Measurements from ENCODE around the gene MZB1. TPM values are rescaled to one million over a fixed set of nuclear protein-coding genes. Genes with fewer than 3 reads are reported as not detected.
"Not testable (repeated sequence)": the region's sequence is repeated elsewhere in the genome, so short reads cannot be mapped to it uniquely, and the experiment has no call there.

Gene MZB1
- total RNA-seq, 2 experiments from 2014 or later: 0.42 to 0.63 TPM

DNA sequence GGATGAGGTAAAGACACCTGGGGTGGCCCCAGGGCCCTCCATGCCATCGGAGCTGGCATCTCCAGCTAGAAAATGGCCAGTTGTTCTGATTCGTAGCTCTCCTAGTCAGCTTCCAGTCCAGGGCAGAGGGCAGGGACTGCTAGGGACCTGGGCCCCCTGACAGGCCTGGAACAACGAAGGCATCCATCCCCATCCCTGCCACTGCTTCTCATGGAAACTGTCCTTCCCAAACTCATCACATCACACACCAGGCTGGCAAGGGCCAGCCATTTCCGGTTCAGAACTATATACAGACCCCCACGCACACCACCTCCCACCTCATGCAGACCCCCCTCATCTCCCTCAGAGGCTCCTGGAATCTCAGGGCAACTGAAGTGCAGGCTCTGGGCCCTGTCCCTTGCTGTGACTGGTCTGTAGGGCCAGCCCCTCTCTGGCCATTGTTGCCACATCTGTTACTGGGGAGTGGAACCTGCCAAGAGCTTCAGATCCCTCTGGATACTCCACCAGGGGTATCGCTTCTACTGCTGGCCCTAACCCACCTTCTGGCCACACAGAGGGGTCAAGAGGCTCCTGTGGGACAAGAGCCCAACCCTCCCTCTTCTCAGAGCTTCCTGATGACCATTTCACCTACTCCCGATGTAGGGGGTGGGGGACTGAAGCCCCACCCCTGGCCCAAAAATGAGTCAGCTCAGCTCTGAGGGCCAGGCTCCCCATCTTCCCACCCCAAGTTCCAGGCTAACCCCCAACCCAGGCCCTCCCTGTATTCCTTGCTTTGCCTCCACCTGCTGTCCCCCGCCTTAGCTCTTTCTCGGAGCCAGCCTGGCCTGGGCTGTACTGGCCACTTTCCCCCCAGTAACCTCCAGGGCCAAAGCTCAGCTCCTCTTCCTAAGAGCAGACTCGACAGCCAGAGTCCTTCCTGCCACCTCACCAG lies 1.2 kb upstream of the MZB1 start:
- DNase-seq (no peak), ATAC-seq (ENCODE audit: poor library complexity) (no peak)
- H3K4me3 Mint-ChIP-seq: peak overlapping the region; percentile 91
- H3K27me3 Mint-ChIP-seq: no peaks in the 10 kb centered on the region
- intact Hi-C loops (cut with DNase I, micrococcal nuclease): loop anchor here in 1 of 2 experiments (5.0 kb wide), 1 partner anchor 49 kb away; the partner anchor contains the start of gene PAIP2
- peaks cover 48% of the 10 kb centered on the region for H3K4me1 Mint-ChIP-seq (ENCODE audit: low read depth)
- peaks cover 0 to 6% of the 10 kb centered on the region in 2 experiments for H3K27me3 ChIP-seq (ENCODE audit: control insufficient read depth in 1 of 2, insufficient read depth in 2 of 2, low read length in 2 of 2)
- no peaks in the 10 kb centered on the region for H3K36me3 ChIP-seq (ENCODE audit: insufficient read depth, low read length)
- H3K4me3 ChIP-seq (ENCODE audit: low read length): no peak overlapping the region
- ChIA-PET POLR2A (interaction anchor here (1.1 to 3.6 kb wide), 3 partner anchors 13 to 174 kb away, joined by 3 to 21 read pairs (median 11); partner anchors contain the start of genes PAIP2 and SPATA24), CTCF (no interaction called here)
- H3K27ac ChIP-seq (ENCODE audit: low read depth in 1 of 2, low read length in 2 of 2): peak overlapping the region in 1 of 2 donors; percentile 60
- H3K9me3 Mint-ChIP-seq: no peaks in the 10 kb centered on the region
- no peak for TF ChIP-seq CTCF (IDR thresholded peaks at IDR 0.05)
- H3K9me3 ChIP-seq (ENCODE audit: control insufficient read depth in 1 of 2, insufficient read depth in 1 of 2, low read length in 2 of 2): no peaks in the 10 kb centered on the region
- peaks cover 65% of the 10 kb centered on the region for H3K4me1 ChIP-seq (ENCODE audit: insufficient read depth, low read length)
- no peaks in the 10 kb centered on the region for H3K36me3 Mint-ChIP-seq (ENCODE audit: low read depth)
- H3K27ac Mint-ChIP-seq: peak overlapping the region; percentile 66

DNA sequence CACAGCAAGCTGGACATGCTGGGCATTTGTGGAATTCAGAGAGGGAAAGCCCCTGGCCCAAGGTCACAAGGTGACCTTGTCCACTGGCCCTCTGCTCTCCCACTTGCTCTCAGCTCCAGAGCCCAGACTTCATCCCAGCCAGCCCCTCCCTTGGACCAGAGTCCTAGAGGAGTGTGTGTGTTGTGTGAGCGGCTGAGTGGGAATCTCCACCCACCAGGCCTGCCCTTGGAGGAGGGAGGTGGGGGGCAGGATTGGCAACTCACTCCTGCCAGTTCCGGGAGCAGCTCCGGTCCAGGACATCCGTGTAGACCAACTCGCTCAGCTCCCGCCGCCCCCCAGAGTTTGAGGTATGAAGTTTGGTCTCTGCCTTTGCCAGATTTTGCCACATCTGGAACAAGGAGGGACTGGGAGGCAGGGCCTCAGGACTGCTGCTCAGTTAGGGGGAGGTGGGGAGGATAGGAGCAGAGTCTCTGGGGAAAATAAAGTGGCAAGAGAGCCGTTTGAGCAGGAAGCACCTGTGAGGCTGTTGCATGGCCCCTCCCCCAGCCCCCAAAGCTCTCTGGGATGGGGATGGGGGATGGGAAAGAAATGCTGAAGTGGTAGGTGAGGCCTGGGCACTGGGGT lies 1.4 kb downstream of the MZB1 start:
- no peaks in the 10 kb centered on the region for H3K27me3 ChIP-seq (ENCODE audit: control insufficient read depth in 1 of 2, insufficient read depth in 2 of 2, low read length in 2 of 2)
- H3K36me3 ChIP-seq (ENCODE audit: insufficient read depth, low read length): no peaks in the 10 kb centered on the region
- POLR2A ChIA-PET: interaction anchor here (1.8 to 3.2 kb wide), 2 partner anchors 15 to 46 kb away, joined by 5 to 11 read pairs; partner anchors contain the start of genes PAIP2 and SPATA24
- H3K27ac ChIP-seq (ENCODE audit: low read depth in 1 of 2, low read length in 2 of 2): no peak overlapping the region
- peaks cover 73% of the 10 kb centered on the region for H3K4me1 ChIP-seq (ENCODE audit: insufficient read depth, low read length)
- Mint-ChIP-seq H3K4me3 (no peak overlapping the region), H3K27ac (no peak overlapping the region), H3K36me3 (ENCODE audit: low read depth) (no peaks in the 10 kb centered on the region), H3K4me1 (ENCODE audit: low read depth) (peaks cover 65% of the 10 kb centered on the region), H3K27me3 (no peaks in the 10 kb centered on the region), H3K9me3 (no peaks in the 10 kb centered on the region)
- CTCF ChIA-PET: no interaction called here
- TF ChIP-seq CTCF (IDR thresholded peaks at IDR 0.05): no peak
- no peak for ATAC-seq (ENCODE audit: poor library complexity)
- intact Hi-C loops (cut with DNase I, micrococcal nuclease): loop anchor here in 1 of 2 experiments (5.0 kb wide), 1 partner anchor 46 kb away; the partner anchor contains the start of gene PAIP2
- no peaks in the 10 kb centered on the region for H3K9me3 ChIP-seq (ENCODE audit: control insufficient read depth in 1 of 2, insufficient read depth in 1 of 2, low read length in 2 of 2)
- DNase-seq: no peak
- H3K4me3 ChIP-seq (ENCODE audit: low read length): no peak overlapping the region

- H3K4me1 ChIP-seq (ENCODE audit: insufficient read depth, low read length): peaks cover 67% of the 10 kb centered on the region
- Mint-ChIP-seq H3K9me3 (no peaks in the 10 kb centered on the region), H3K27me3 (no peaks in the 10 kb centered on the region), H3K4me1 (ENCODE audit: low read depth) (peaks cover 59% of the 10 kb centered on the region), H3K36me3 (ENCODE audit: low read depth) (no peaks in the 10 kb centered on the region), H3K27ac (no peak overlapping the region), H3K4me3 (no peak overlapping the region)
- no peaks in the 10 kb centered on the region for H3K9me3 ChIP-seq (ENCODE audit: control insufficient read depth in 1 of 2, insufficient read depth in 1 of 2, low read length in 2 of 2)
- intact Hi-C loops (cut with DNase I, micrococcal nuclease): loop anchor here in 1 of 2 experiments (5.0 kb wide), 1 partner anchor 45 kb away; the partner anchor contains the start of gene PAIP2
- H3K27me3 ChIP-seq (ENCODE audit: control insufficient read depth in 1 of 2, insufficient read depth in 2 of 2, low read length in 2 of 2): no peaks in the 10 kb centered on the region
- ChIA-PET CTCF (no interaction called here), POLR2A (interaction anchor here (1.8 kb wide), 1 partner anchor 46 kb away, joined by 5 read pairs; the partner anchor contains the start of gene PAIP2)
- DNase-seq (no peak), ATAC-seq (ENCODE audit: poor library complexity) (no peak)
- no peak overlapping the region for H3K27ac ChIP-seq (ENCODE audit: low read depth in 1 of 2, low read length in 2 of 2)
- H3K4me3 ChIP-seq (ENCODE audit: low read length): no peak overlapping the region
- H3K36me3 ChIP-seq (ENCODE audit: insufficient read depth, low read length): no peaks in the 10 kb centered on the region
- TF ChIP-seq CTCF (IDR thresholded peaks at IDR 0.05): no peak
These were observed 2.0 kb downstream of the MZB1 start for GRCh38 chr5:139387611-139388197.

DNA sequence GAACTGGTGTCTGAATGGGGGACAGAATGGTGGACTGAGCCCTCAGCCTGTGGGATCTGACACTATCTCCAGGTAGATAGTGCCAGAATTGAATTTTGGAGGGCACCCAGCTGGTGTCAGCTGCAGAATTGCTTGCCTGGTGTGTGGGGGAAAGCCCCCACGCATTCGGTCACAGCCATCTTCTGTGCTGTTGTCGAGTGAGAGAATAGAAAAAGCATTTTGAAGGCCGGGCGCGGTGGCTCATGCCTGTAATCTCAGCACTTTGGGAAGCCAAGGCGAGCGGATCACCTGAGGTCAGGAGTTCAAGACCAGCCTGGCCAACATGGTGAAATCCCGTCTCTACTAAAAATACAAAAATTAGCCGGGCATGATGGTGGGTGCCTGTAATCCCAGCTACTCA lies 2.8 kb downstream of the MZB1 start:
- H3K4me1 Mint-ChIP-seq (ENCODE audit: low read depth): peaks cover 57% of the 10 kb centered on the region
- H3K4me1 ChIP-seq (ENCODE audit: insufficient read depth, low read length): peaks cover 60% of the 10 kb centered on the region
- ATAC-seq (ENCODE audit: poor library complexity); CTCF ChIA-PET; H3K9me3 Mint-ChIP-seq; H3K36me3 ChIP-seq (ENCODE audit: insufficient read depth, low read length); H3K36me3 Mint-ChIP-seq (ENCODE audit: low read depth); H3K9me3 ChIP-seq (ENCODE audit: control insufficient read depth in 1 of 2, insufficient read depth in 1 of 2, low read length in 2 of 2); H3K27ac ChIP-seq (ENCODE audit: low read depth in 1 of 2, low read length in 2 of 2); H3K27me3 ChIP-seq (ENCODE audit: control insufficient read depth in 1 of 2, insufficient read depth in 2 of 2, low read length in 2 of 2); DNase-seq; H3K4me3 Mint-ChIP-seq; H3K4me3 ChIP-seq (ENCODE audit: low read length); H3K27me3 Mint-ChIP-seq: not testable (repeated sequence)
- intact Hi-C loops (cut with DNase I, micrococcal nuclease): loop anchor here in 1 of 2 experiments (5.0 kb wide), 1 partner anchor 45 kb away; the partner anchor contains the start of gene PAIP2
- POLR2A ChIA-PET: interaction anchor here (1.3 kb wide), 1 partner anchor 45 kb away, joined by 5 read pairs; the partner anchor contains the start of gene PAIP2
- H3K27ac Mint-ChIP-seq: peak overlapping the region; percentile 85

Data from CD4-positive, alpha-beta T cell (primary cell).